Endodermal cell (in vitro differentiated cells): ENCODE data around the gene LTBP2. TPM values are rescaled to one million over a fixed set of nuclear protein-coding genes. Genes with fewer than 3 reads are reported as not detected.

ENCODE experiments used
- DNase-seq: peaks from one replicate; pipeline ENCODE4 v3.0.0-alpha.2; 2017
- H3K27ac ChIP-seq: 2 replicates; pipeline ENCODE4 v1.5.1; 2013; ENCODE audit warnings: mild to moderate bottlenecking, low read depth, low read length, moderate library complexity
- H3K27me3 ChIP-seq: 2 replicates; pipeline ENCODE4 v1.6.1; 2013; ENCODE audit warnings: mild to moderate bottlenecking, low read length, moderate library complexity; ENCODE audit not compliant: insufficient read depth, control insufficient read depth, poor library complexity, severe bottlenecking
- H3K36me3 ChIP-seq: 2 replicates; pipeline ENCODE4 v1.7.0; 2013; ENCODE audit warnings: mild to moderate bottlenecking, low read length, moderate library complexity; ENCODE audit not compliant: control insufficient read depth, insufficient read depth
- H3K4me1 ChIP-seq: one replicate; pipeline ENCODE4 v1.7.0; 2013; ENCODE audit warnings: low read length; ENCODE audit not compliant: control insufficient read depth, insufficient read depth
- H3K4me3 ChIP-seq: 2 replicates; pipeline ENCODE4 v1.5.1; 2013; ENCODE audit warnings: mild to moderate bottlenecking, low read length, moderate library complexity
- H3K9ac ChIP-seq: 2 replicates; pipeline ENCODE4 v1.6.1; 2013; ENCODE audit warnings: mild to moderate bottlenecking, low read length, moderate library complexity; ENCODE audit not compliant: poor library complexity, severe bottlenecking; ENCODE audit errors: extremely low read depth
- H3K9me3 ChIP-seq: 2 replicates; pipeline ENCODE4 v1.6.1; 2013; ENCODE audit warnings: mild to moderate bottlenecking, low read length, moderate library complexity; ENCODE audit not compliant: control insufficient read depth
- H3K27ac Mint-ChIP-seq: 2 replicates; pipeline ENCODE4 v1.8.0; 2020; ENCODE audit warnings: mixed read lengths
- H3K27me3 Mint-ChIP-seq: 2 replicates; pipeline ENCODE4 v1.8.0; 2021; ENCODE audit warnings: mild to moderate bottlenecking, mixed read lengths; ENCODE audit not compliant: insufficient read depth
- H3K36me3 Mint-ChIP-seq: 2 replicates; pipeline ENCODE4 v1.8.0; 2020; ENCODE audit warnings: low read depth, mixed read lengths
- H3K4me1 Mint-ChIP-seq: 2 replicates; pipeline ENCODE4 v1.8.0; 2020; ENCODE audit warnings: mixed read lengths
- H3K4me3 Mint-ChIP-seq: 2 replicates; pipeline ENCODE4 v1.8.0; 2020; ENCODE audit warnings: mild to moderate bottlenecking, moderate library complexity, mixed read lengths
- H3K9me3 Mint-ChIP-seq: 2 replicates; pipeline ENCODE4 v1.8.0; 2020; ENCODE audit warnings: mild to moderate bottlenecking, mixed read lengths
- CTCF ChIP-seq: fragments of 200-600 bp; sonication (generic); conservative IDR thresholded peaks from 2 replicates; pipeline ENCODE4 v1.5.0; 2021; ENCODE audit warnings: antibody characterized with exemption, mild to moderate bottlenecking
- WGBS, 2 experiments: methylation state at CpG; one replicate each; pipeline versions ENCODE4 v1.1.5 to v1.1.7; 2013; ENCODE audit warnings: missing lambda C conversion rate in 2 of 2, mixed read lengths in 1 of 2; ENCODE audit not compliant: insufficient coverage in 1 of 2, insufficient read length in 1 of 2; 5-methylcytosine and 5-hydroxymethylcytosine counted together
- total RNA-seq, 2 donors: library from RNA; stranded (reverse); fragmentation: NEBNext Ultra II Directional in 1 of 2; extraction: Animal tissue kit (Norgen Biotek cat#: 25700) in 1 of 2; gene quantifications; 2 replicates in 1 of 2; 3 replicates in 1 of 2; pipeline ENCODE4 v1.2.1, GENCODE V29; 2021

LTBP2 gene
- total RNA-seq, 2 donors from 2014 or later = 1.7 to 2.9 TPM

- H3K4me3 Mint-ChIP-seq = no peak overlapping the region
- Histone ChIP-seq H3K36me3 (peaks cover 89% of the 10 kb centered on the region), H3K9me3 (no peaks in the 10 kb centered on the region), H3K9ac (no peak overlapping the region), H3K4me3 (no peak overlapping the region), H3K27ac (no peak overlapping the region), H3K4me1 (peaks cover 20% of the 10 kb centered on the region), H3K27me3 (no peaks in the 10 kb centered on the region)
- TF ChIP-seq CTCF = no peak
- H3K27me3 Mint-ChIP-seq = no peaks in the 10 kb centered on the region
- H3K9me3 Mint-ChIP-seq = no peaks in the 10 kb centered on the region
- no peak overlapping the region for H3K27ac Mint-ChIP-seq
- H3K36me3 Mint-ChIP-seq = peaks cover 78% of the 10 kb centered on the region
- peaks cover 38% of the 10 kb centered on the region for H3K4me1 Mint-ChIP-seq
- DNase-seq = no peak
Observed at GRCh38 chr14:74483321-74483720, 128.7 kb downstream of the LTBP2 start.

GRCh38 chr14:74482571-74482970, 129.5 kb downstream of the LTBP2 start:
- peaks cover 89% of the 10 kb centered on the region for H3K36me3 ChIP-seq

GRCh38 chr14:74480046-74480445, 132.0 kb downstream of the LTBP2 start:
- WGBS, 2 experiments = 95 to 96% methylated on average over 4 of the region's 4 CpGs
- TF ChIP-seq CTCF = no peak
- H3K4me1 Mint-ChIP-seq = peaks cover 40% of the 10 kb centered on the region
- no peak overlapping the region for H3K4me3 Mint-ChIP-seq
- no peak for DNase-seq
- H3K27me3 Mint-ChIP-seq = no peaks in the 10 kb centered on the region
- Histone ChIP-seq H3K4me1 (peaks cover 8% of the 10 kb centered on the region), H3K27ac (no peak overlapping the region), H3K27me3 (no peaks in the 10 kb centered on the region), H3K4me3 (no peak overlapping the region), H3K36me3 (peaks cover 96% of the 10 kb centered on the region), H3K9me3 (no peaks in the 10 kb centered on the region), H3K9ac (no peak overlapping the region)
- no peak overlapping the region for H3K27ac Mint-ChIP-seq
- H3K36me3 Mint-ChIP-seq = peaks cover 82% of the 10 kb centered on the region
- H3K9me3 Mint-ChIP-seq = no peaks in the 10 kb centered on the region

More at GRCh38 chr14:74482571-74482970, 129.5 kb downstream of the LTBP2 start:
- no peak for DNase-seq
- Mint-ChIP-seq H3K4me1 (peaks cover 41% of the 10 kb centered on the region), H3K27me3 (no peaks in the 10 kb centered on the region), H3K9me3 (no peaks in the 10 kb centered on the region), H3K36me3 (peaks cover 77% of the 10 kb centered on the region), H3K27ac (no peak overlapping the region), H3K4me3 (no peak overlapping the region)
- Histone ChIP-seq H3K9ac (no peak overlapping the region), H3K4me1 (peaks cover 15% of the 10 kb centered on the region), H3K27me3 (no peaks in the 10 kb centered on the region), H3K27ac (no peak overlapping the region), H3K4me3 (no peak overlapping the region), H3K9me3 (no peaks in the 10 kb centered on the region)
- 90% methylated on average over 3 of the region's 3 CpGs; no CpG with 5 or more reads in 1 of the 2 experiments for WGBS, 2 experiments
- no peak for TF ChIP-seq CTCF
